Measurements from ENCODE around the gene LRP1.

The LRP1 gene

GRCh38 chr12:57201631-57202030, 73.3 kb downstream of the LRP1 start:
- ATAC-seq, result no peak
- TF ChIP-seq ZNF8 (CRISPR knock-in tag; IDR thresholded peaks at IDR 0.05) (no peak), ZFP3 (CRISPR knock-in tag; IDR thresholded peaks at IDR 0.05) (no peak), ZNF565 (CRISPR knock-in tag; conservative IDR thresholded peaks at IDR 0.05; ENCODE audit: low read depth) (no peak), ZFP30 (CRISPR knock-in tag; IDR thresholded peaks at IDR 0.05) (no peak), CSRNP3 (CRISPR knock-in tag; IDR thresholded peaks at IDR 0.05) (no peak), CREB5 (CRISPR knock-in tag; IDR thresholded peaks at IDR 0.05; ENCODE audit: low read depth) (no peak), TSHZ2 (CRISPR knock-in tag; IDR thresholded peaks at IDR 0.05) (no peak)

- TF ChIP-seq POU6F1 (CRISPR knock-in tag; IDR thresholded peaks at IDR 0.05; ENCODE audit: borderline replicate concordance, low read depth) (no peak), TCF4 (CRISPR knock-in tag; IDR thresholded peaks at IDR 0.05; ENCODE audit: borderline replicate concordance) (no peak), CSDC2 (CRISPR knock-in tag; IDR thresholded peaks at IDR 0.05) (no peak), SNAI2 (CRISPR knock-in tag; IDR thresholded peaks at IDR 0.05) (no peak), BACH2 (CRISPR knock-in tag; IDR thresholded peaks at IDR 0.05; ENCODE audit: borderline replicate concordance) (no peak), ZNF8 (CRISPR knock-in tag; IDR thresholded peaks at IDR 0.05) (no peak), ZFP30 (CRISPR knock-in tag; IDR thresholded peaks at IDR 0.05) (no peak), OSR1 (CRISPR knock-in tag; IDR thresholded peaks at IDR 0.05) (no peak), ISL1 (CRISPR knock-in tag; IDR thresholded peaks at IDR 0.05) (no peak), PPARA (CRISPR knock-in tag; IDR thresholded peaks at IDR 0.05; ENCODE audit: borderline replicate concordance) (no peak), ESRRG (CRISPR knock-in tag; IDR thresholded peaks at IDR 0.05) (no peak), ZC3H10 (CRISPR knock-in tag; IDR thresholded peaks at IDR 0.05) (no peak), TOX (CRISPR knock-in tag; IDR thresholded peaks at IDR 0.05; ENCODE audit: borderline replicate concordance) (no peak), ZNF70 (CRISPR knock-in tag; IDR thresholded peaks at IDR 0.05) (no peak)
- ATAC-seq, result no peak
Measured at GRCh38 chr12:57202321-57202720, 74.0 kb downstream of the LRP1 start.

GRCh38 chr12:57203201-57203600, 74.9 kb downstream of the LRP1 start:
- no peak for ATAC-seq
- TF ChIP-seq RARB (CRISPR knock-in tag; IDR thresholded peaks at IDR 0.05) (no peak), TCF4 (CRISPR knock-in tag; IDR thresholded peaks at IDR 0.05; ENCODE audit: borderline replicate concordance) (no peak), ZFP30 (CRISPR knock-in tag; IDR thresholded peaks at IDR 0.05) (no peak), POU6F1 (CRISPR knock-in tag; IDR thresholded peaks at IDR 0.05; ENCODE audit: borderline replicate concordance, low read depth) (no peak), ZNF70 (CRISPR knock-in tag; IDR thresholded peaks at IDR 0.05) (no peak), ARNTL (CRISPR knock-in tag; IDR thresholded peaks at IDR 0.05; ENCODE audit: borderline replicate concordance, low read depth) (no peak), OSR1 (CRISPR knock-in tag; IDR thresholded peaks at IDR 0.05) (no peak), ZNF8 (CRISPR knock-in tag; IDR thresholded peaks at IDR 0.05) (no peak), PATZ1 (CRISPR knock-in tag; IDR thresholded peaks at IDR 0.05; ENCODE audit: borderline replicate concordance) (no peak), CSRNP3 (CRISPR knock-in tag; IDR thresholded peaks at IDR 0.05) (no peak), PPARA (CRISPR knock-in tag; IDR thresholded peaks at IDR 0.05; ENCODE audit: borderline replicate concordance) (no peak), TOX (CRISPR knock-in tag; IDR thresholded peaks at IDR 0.05; ENCODE audit: borderline replicate concordance) (no peak)
